ENCODE measurements around the gene PVR. TPM values are rescaled to one million over a fixed set of nuclear protein-coding genes. Genes with fewer than 3 reads are reported as not detected.

Gene PVR, protein sequence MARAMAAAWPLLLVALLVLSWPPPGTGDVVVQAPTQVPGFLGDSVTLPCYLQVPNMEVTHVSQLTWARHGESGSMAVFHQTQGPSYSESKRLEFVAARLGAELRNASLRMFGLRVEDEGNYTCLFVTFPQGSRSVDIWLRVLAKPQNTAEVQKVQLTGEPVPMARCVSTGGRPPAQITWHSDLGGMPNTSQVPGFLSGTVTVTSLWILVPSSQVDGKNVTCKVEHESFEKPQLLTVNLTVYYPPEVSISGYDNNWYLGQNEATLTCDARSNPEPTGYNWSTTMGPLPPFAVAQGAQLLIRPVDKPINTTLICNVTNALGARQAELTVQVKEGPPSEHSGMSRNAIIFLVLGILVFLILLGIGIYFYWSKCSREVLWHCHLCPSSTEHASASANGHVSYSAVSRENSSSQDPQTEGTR
- 0.61 TPM in 1 of 2 replicates, not detected in the other for total RNA-seq (2013; cell fraction: nucleolus; rRNA removed)
- 3.7 and 4.0 TPM in 2 replicates for total RNA-seq (2014; rRNA removed)
- 1.8 and 2.7 TPM in 2 replicates for total RNA-seq (2014; rRNA removed; fragmentation: Illumina TruSeq; extraction: Trizol)
- 2.2 and 2.7 TPM in 2 replicates for total RNA-seq (2021)
- polyA plus RNA-seq (2011; ENCODE audit: low read depth), result 0.41 TPM
- polyA plus RNA-seq (2011; rRNA removed), result 0.03 and 0.07 TPM in 2 replicates
- 0.07 and 0.09 TPM in 2 replicates for polyA plus RNA-seq (2011; cell fraction: cytosol; rRNA removed)
- 0.03 and 0.04 TPM in 2 replicates for polyA plus RNA-seq (2011; cell fraction: nucleus; rRNA removed)
- polyA plus RNA-seq (2012), result 0.38 and 0.72 TPM in 2 replicates
- polyA plus RNA-seq (2014; fragmentation: Illumina TruSeq; extraction: Trizol), result 2.1 and 2.7 TPM in 2 replicates
- under 1 TPM; 0.24 to 0.56 TPM for polyA plus RNA-seq (2014; fragmentation: Nextera tagmentation; extraction: Ambion mirVana)
- polyA plus RNA-seq (2014; rRNA removed), result 2.7 and 2.9 TPM in 2 replicates
- 1 to 10 TPM in 1 of 2 experiments, under 1 TPM in 1; 0.82 to 1.9 TPM for polyA plus RNA-seq (2016; fragmentation: Nextera tagmentation; extraction: Ambion mirVana)
- 0.05 and 0.15 TPM in 2 replicates for polyA minus RNA-seq (2011; rRNA and poly(A)+ RNA removed)
- polyA minus RNA-seq (2011; cell fraction: cytosol; rRNA and poly(A)+ RNA removed), result 0.73 TPM in 1 of 2 replicates, not detected in the other
- polyA minus RNA-seq (2011; cell fraction: nucleus; rRNA and poly(A)+ RNA removed), result not detected in 2 replicates
- percentile 27 among the genes with signal in this experiment for Bru-seq, nascent RNA
- percentile 31 among the genes with signal in this experiment for BruChase-seq, experiment 1, labeled RNA remaining after a 6-hour chase
- BruChase-seq, experiment 2, labeled RNA remaining after a 2-hour chase, result percentile 29 among the genes with signal in this experiment
- long read RNA-seq, experiment 1, result 0 reads
- long read RNA-seq, experiment 2, result 0 reads

- DNase-seq (ENCODE audit: low read depth, low spot score) (no peak), ATAC-seq (no peak), FAIRE-seq (no peak)
- no TSS peak for BruUV-seq (replicated peaks)
- Histone ChIP-seq H3K36me3 (ENCODE audit: control insufficient read depth in 2 of 2, insufficient read depth in 2 of 2, low read length in 1 of 2) (no peaks in the 10 kb centered on the region), H3K4me2 (ENCODE audit: control insufficient read depth, insufficient read depth) (peak within 1 kb of the TSS; percentile 54; the same call in 1 of the 2 replicates), H4K20me1 (ENCODE audit: control insufficient read depth, insufficient read depth) (no peaks in the 10 kb centered on the region), H3K4me1 (ENCODE audit: control insufficient read depth, insufficient read depth, low read length) (no peaks in the 10 kb centered on the region), H3K9me3 (replicated peaks; ENCODE audit: control insufficient read depth, insufficient read depth, low read length) (no peaks in the 10 kb centered on the region), H3K79me2 (ENCODE audit: control insufficient read depth, insufficient read depth, low read length) (no peaks in the 10 kb centered on the region), H3K9ac (ENCODE audit: control insufficient read depth, insufficient read depth, low read length) (no peak within 1 kb of the TSS), H3K27me3 (replicated peaks in 1 of 2; ENCODE audit: control insufficient read depth in 2 of 2, insufficient read depth in 2 of 2, low read length in 1 of 2) (peaks cover 0 to 2% of the 10 kb centered on the region in 2 experiments; a peak in 1 of 4 replicates), H3K4me3 (peak within 1 kb of the TSS; percentile 36; the same call in 1 of the 2 replicates), H2AFZ (ENCODE audit: control insufficient read depth, low read depth, low read length) (peak within 1 kb of the TSS; percentile 29; the same call in 1 of the 2 replicates), H3K27ac (ENCODE audit: control insufficient read depth, insufficient read depth) (no peak within 1 kb of the TSS)
- POLR2A ChIA-PET, result no interaction called here
- intact Hi-C loops (cut with micrococcal nuclease; ENCODE audit: unreplicated experiment), result no loop called here
- SMC1A ChIA-PET (ENCODE audit: uncharacterized antibody, unreplicated experiment), result no interaction called here
- CTCF ChIA-PET, result no interaction called here
- RAD21 ChIA-PET (ENCODE audit: unreplicated experiment), result no interaction called here
- 29% methylated on average over 70 of the region's 70 CpGs for WGBS (ENCODE audit: insufficient coverage, insufficient replicate concordance, low lambda C conversion rate, missing lambda C conversion rate)
- in situ Hi-C loops (cut with MboI), result no loop called here
- TF ChIP-seq ZSCAN29 (IDR thresholded peaks at IDR 0.05) (no peak), MLLT1 (IDR thresholded peaks at IDR 0.05) (no peak), TARDBP (IDR thresholded peaks at IDR 0.05; ENCODE audit: borderline replicate concordance) (no peak), FOS (IDR thresholded peaks at IDR 0.05; ENCODE audit: borderline replicate concordance, extremely low read depth, insufficient read length) (no peak), SUZ12 (IDR thresholded peaks at IDR 0.05; ENCODE audit: unreplicated experiment) (no peak), ZZZ3 (IDR thresholded peaks at IDR 0.05; ENCODE audit: control insufficient read depth, insufficient read length, low read depth) (no peak)
- TF ChIP-seq, protein P1, sequence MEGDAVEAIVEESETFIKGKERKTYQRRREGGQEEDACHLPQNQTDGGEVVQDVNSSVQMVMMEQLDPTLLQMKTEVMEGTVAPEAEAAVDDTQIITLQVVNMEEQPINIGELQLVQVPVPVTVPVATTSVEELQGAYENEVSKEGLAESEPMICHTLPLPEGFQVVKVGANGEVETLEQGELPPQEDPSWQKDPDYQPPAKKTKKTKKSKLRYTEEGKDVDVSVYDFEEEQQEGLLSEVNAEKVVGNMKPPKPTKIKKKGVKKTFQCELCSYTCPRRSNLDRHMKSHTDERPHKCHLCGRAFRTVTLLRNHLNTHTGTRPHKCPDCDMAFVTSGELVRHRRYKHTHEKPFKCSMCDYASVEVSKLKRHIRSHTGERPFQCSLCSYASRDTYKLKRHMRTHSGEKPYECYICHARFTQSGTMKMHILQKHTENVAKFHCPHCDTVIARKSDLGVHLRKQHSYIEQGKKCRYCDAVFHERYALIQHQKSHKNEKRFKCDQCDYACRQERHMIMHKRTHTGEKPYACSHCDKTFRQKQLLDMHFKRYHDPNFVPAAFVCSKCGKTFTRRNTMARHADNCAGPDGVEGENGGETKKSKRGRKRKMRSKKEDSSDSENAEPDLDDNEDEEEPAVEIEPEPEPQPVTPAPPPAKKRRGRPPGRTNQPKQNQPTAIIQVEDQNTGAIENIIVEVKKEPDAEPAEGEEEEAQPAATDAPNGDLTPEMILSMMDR (IDR thresholded peaks at IDR 0.05 in 2 of 3, conservative IDR thresholded peaks at IDR 0.05 in 1 of 3; ENCODE audit: control insufficient read depth in 2 of 3, extremely low read depth in 1 of 3, insufficient read depth in 1 of 3, low read depth in 3 of 3, low read length in 3 of 3), result no peak
Measured at GRCh38 chr19:44643605-44644401, at the start of gene PVR. TSS of gene PVR (plus strand) at chr19:44643910. CDS start at chr19:44644097, 187 bp downstream.
